Cardiac fibroblast (primary cell): ENCODE measurements around the gene SLC7A14.

Experiments used
- DNase-seq, 2 donors: peaks; one replicate each; pipeline versions ENCODE4 v3.0.0 to v3.0.0-alpha.2; 2010; ENCODE audit warnings: low read depth in 2 of 2
- H3K4me3 ChIP-seq, 2 donors: replicated peaks in 1 of 2; 1 replicate in 1 of 2; 2 replicates in 1 of 2; pipeline ENCODE4 v1.5.1; 2011; ENCODE audit warnings: low read depth in 2 of 2, low read length in 2 of 2, mild to moderate bottlenecking in 2 of 2, moderate library complexity in 1 of 2
- CTCF ChIP-seq: IDR thresholded peaks from one replicate; pipeline ENCODE4 v1.5.1; 2011; ENCODE audit warnings: low read depth, mild to moderate bottlenecking, low read length, inconsistent platforms

SLC7A14 gene

GRCh38 chr3:170585937-170586310, at the start of gene SLC7A14:
TSS of gene SLC7A14 (minus strand) at chr3:170586075. CDS start at chr3:170526936, 59,139 bp downstream.
- H3K4me3 ChIP-seq, result peak within 1 kb of the TSS; percentile 26 to 41
- DNase-seq, result peak in 1 of 2 donors; percentile 5
- TF ChIP-seq CTCF, result no peak

GRCh38 chr3:170635385-170635735, 49.5 kb upstream of the SLC7A14 start:
- TF ChIP-seq CTCF, result no peak
- no peak overlapping the region for H3K4me3 ChIP-seq
- DNase-seq, result no peak

GRCh38 chr3:170634663-170635384, 48.9 kb upstream of the SLC7A14 start:
- DNase-seq, result no peak
- no peak overlapping the region for H3K4me3 ChIP-seq
- TF ChIP-seq CTCF, result no peak

GRCh38 chr3:170633573-170633972, 47.7 kb upstream of the SLC7A14 start:
- H3K4me3 ChIP-seq, result no peak overlapping the region
- no peak for DNase-seq
- no peak for TF ChIP-seq CTCF

- no peak for DNase-seq
- no peak overlapping the region for H3K4me3 ChIP-seq
Measured at GRCh38 chr3:170632780-170633179, 46.9 kb upstream of the SLC7A14 start.

GRCh38 chr3:170631755-170632488, 46.0 kb upstream of the SLC7A14 start:
- TF ChIP-seq CTCF, result no peak
- no peak for DNase-seq

More at GRCh38 chr3:170632780-170633179, 46.9 kb upstream of the SLC7A14 start:
- TF ChIP-seq CTCF, result no peak

More at GRCh38 chr3:170631755-170632488, 46.0 kb upstream of the SLC7A14 start:
- no peak overlapping the region for H3K4me3 ChIP-seq
